Measurements from ENCODE around the gene PPIL6.
"Not testable (repeated sequence)": the region's sequence is repeated elsewhere in the genome, so short reads cannot be mapped to it uniquely, and the experiment has no call there.

The PPIL6 gene

DNA sequence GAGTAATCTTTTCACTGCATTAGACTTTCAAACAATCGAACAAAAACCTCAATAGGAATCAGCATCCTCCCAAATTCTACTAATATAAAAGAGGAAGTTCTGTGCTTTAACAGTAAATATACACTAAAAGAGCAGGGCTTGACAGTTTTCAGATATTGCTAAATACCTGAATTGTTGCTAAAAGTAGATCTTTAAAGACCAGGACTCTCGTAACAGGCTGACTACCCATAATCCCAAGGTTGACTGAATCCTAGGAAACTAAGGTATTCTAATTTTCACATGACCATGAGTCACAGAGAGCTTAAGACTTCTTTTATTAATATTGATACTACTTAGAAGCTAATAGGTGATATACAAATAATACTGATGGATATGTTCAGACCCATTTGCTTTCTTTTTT, 68.3 kb downstream of the PPIL6 start:
- DNase-seq (ENCODE audit: low read depth): peak; percentile 52
- no peak for TF ChIP-seq CTCF (conservative IDR thresholded peaks at IDR 0.05; ENCODE audit: control insufficient read depth, insufficient read depth, low read depth, low read length)
- H3K4me3 ChIP-seq (ENCODE audit: control insufficient read depth, low read depth, low read length): no peak overlapping the region

- no peak overlapping the region for H3K4me3 ChIP-seq (ENCODE audit: control insufficient read depth, low read depth, low read length)
- TF ChIP-seq CTCF (conservative IDR thresholded peaks at IDR 0.05; ENCODE audit: control insufficient read depth, insufficient read depth, low read depth, low read length): no peak
- DNase-seq (ENCODE audit: low read depth): no peak
These were observed 69.6 kb downstream of the PPIL6 start for GRCh38 chr6:109370792-109371191.

DNA sequence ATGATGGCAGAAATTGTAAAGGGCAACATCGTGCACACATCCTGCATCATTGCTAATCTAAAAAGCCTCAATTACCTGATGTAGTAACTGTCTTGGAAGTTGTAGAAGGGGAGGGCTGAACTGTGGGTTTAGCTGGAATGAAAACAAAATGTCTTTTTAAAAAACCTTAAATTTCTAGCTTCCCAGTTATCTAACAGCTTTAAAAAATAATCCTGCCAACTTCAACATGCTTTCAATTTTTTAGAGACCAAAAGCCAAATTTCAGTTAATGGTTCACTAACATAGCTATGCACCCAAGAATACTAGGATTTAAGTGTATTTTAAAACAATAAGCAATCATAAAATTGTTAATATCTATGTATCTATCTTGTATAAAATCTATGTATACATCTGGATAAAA, 70.1 kb downstream of the PPIL6 start:
- no peak for DNase-seq (ENCODE audit: low read depth)
- H3K4me3 ChIP-seq (ENCODE audit: control insufficient read depth, low read depth, low read length): no peak overlapping the region
- no peak for TF ChIP-seq CTCF (conservative IDR thresholded peaks at IDR 0.05; ENCODE audit: control insufficient read depth, insufficient read depth, low read depth, low read length)

DNA sequence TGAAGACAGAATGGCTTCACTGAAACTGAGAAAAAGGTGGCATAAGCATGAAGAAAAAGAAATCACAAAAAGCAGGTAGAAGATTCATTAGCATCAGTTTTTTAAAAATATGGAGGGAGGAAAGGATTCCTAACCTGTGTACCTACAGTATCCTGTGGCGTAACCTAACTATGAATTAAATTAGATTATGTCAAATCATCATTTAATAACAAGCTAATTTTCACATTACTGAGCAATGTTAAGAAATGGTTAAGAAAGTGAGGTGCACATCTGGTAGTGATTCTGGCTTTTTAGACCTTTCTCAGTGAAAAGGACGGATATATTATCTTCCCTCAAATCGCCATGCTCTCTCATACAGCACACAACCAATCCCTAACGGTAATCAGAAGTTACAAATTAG, 70.7 kb downstream of the PPIL6 start:
- no peak for TF ChIP-seq CTCF (conservative IDR thresholded peaks at IDR 0.05; ENCODE audit: control insufficient read depth, insufficient read depth, low read depth, low read length)

GRCh38 chr6:109364382-109365078, 75.9 kb downstream of the PPIL6 start:
- H3K4me3 ChIP-seq (ENCODE audit: control insufficient read depth, low read depth, low read length); DNase-seq (ENCODE audit: low read depth): not testable (repeated sequence)

More for the DNA sequence above, 70.7 kb downstream of the PPIL6 start:
- no peak overlapping the region for H3K4me3 ChIP-seq (ENCODE audit: control insufficient read depth, low read depth, low read length)
- no peak for DNase-seq (ENCODE audit: low read depth)

DNA sequence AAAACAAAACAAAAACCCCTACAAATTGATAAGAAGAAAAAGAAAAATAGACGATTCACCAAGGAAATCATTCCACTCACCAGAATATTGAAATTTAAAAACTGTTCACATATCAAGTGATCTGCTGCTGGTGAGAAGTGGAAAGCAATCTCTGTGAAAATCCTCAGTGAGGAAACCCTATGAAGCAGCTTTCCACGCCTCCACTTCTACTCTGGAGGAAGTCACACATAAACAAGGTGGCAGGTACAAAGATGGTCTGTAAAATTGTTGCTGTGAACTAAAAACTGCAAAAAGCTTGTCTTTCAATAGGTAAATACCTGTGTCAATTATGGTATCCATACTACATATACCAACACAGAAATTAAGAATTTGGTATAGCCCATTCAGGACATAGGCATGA, 76.7 kb downstream of the PPIL6 start:
- DNase-seq (ENCODE audit: low read depth): no peak
- H3K4me3 ChIP-seq (ENCODE audit: control insufficient read depth, low read depth, low read length): no peak overlapping the region
- TF ChIP-seq CTCF (conservative IDR thresholded peaks at IDR 0.05; ENCODE audit: control insufficient read depth, insufficient read depth, low read depth, low read length): no peak

DNA sequence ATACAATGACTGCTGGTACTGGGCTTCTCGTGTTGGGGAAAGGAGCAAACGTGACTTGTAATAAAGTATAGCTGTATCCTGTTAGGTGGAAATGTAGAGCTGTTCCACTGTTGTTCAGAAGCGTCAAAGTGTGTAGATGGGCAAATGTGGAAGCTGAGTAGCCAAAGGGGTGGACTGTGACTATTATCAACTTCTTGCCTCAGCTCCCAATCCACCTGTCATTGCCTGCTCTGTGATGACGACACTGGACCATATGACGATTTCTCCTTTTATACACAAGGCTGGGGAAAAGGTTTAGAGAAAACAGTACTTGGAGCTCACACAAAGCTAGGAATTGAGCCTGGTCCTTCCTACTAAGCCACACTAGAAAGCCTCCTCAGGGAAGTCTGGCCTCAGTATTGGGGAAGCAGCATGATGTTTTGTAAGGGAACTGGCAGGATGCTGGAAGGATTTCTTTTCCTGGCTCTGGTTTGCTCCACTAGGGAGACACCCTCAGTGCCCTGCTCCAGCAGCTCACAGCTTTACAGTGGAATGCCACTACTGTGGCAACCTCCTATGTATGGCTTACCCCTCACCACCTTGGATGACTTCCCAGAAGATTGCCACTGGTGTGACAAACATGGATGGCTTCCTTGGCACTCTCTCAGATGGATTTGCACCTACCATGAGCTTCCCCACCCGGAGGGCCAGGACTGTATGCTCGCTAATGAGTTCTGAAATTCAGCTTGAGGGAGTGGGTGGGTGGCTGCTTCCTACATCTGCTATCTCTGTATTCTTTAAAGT, 78.1 kb downstream of the PPIL6 start:
- no peak overlapping the region for H3K4me3 ChIP-seq (ENCODE audit: control insufficient read depth, low read depth, low read length)
- no peak for TF ChIP-seq CTCF (conservative IDR thresholded peaks at IDR 0.05; ENCODE audit: control insufficient read depth, insufficient read depth, low read depth, low read length)
- no peak for DNase-seq (ENCODE audit: low read depth)

Measured in fibroblast of mammary gland (primary cell).